ENCODE results near the gene NAA11. TPM values are rescaled to one million over a fixed set of nuclear protein-coding genes. Genes with fewer than 3 reads are reported as not detected.

Gene NAA11
- total RNA-seq, result not detected in 2 replicates

DNA sequence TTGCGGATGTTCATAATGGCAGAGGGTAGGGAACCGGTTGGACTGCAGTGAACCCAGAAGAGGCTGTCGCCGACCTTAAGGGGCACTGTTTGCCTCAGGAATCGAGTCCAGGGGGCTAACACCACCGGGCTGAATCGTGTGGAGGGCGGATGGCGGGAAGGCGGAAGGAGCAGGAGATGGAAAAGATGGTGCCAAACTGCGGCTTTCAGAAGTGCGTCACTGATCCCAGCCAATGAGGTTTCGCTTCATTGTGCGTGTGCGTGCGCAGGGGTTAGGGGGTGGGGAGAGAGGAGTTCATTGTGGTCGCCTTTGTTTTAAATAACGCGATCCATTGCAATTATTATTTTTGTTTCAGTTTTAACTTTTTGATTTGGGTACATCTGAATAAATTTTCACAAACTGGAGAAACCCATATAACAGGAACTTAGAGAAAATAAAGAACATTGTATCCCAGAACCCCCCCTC lies at the start of gene NAA11:
Gene NAA11, minus strand, starts transcription at position 198 of the 465 bp plus-strand sequence. Its CDS starts 184 bp downstream, at position 14.

Other genes starting within 250 kb of the NAA11 start
- gene GK2, start 82.2 kb upstream of the NAA11 start, total RNA-seq, result not detected in 2 replicates

Data from thoracic aorta endothelial cell (primary cell).